ENCODE measurements around the gene SHCBP1. TPM values are rescaled to one million over a fixed set of nuclear protein-coding genes. Genes with fewer than 3 reads are reported as not detected.

SHCBP1 gene
- total RNA-seq, 1 experiment from 2014 or later = 54.8 TPM

DNA sequence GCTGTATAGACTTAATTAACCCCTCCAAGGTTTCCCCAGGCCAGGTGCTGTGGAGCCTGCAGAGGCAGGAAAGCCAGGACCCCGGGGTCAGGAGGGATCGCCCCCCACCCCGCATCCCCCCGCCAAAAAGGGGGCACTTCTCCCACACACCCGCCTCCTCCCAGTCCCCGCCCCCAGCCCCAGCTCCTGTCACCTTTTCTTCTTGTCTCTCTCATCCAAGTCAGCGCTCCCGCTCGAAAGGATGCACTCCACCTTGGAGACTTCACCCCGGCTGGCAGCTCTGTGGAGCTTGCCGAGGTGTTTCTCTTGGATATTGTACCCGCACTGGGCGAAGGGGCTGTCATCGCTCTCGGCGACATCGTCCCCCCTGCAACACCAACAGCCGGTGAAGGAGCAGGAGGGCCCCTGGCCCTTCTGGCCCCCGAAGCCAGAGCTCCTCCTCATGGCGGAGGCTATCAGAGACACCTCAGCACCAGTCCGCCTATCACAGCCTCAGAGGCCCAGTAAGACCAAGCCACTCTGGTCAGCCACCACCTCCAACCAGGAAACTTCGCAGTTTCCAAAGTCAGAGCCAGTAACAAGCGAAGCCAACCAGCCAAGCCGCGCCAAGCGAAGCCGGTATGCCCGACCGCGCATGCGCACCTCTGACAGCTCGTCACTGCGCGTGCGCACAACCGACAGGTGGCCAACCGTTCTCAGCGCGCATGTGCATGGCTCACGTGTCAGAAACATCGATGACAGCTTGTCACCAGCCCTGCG lies 52.5 kb downstream of the SHCBP1 start:
- DNase-seq = no peak
- H3K9me3 Mint-ChIP-seq (ENCODE audit: low read depth, unreplicated experiment) = peaks cover 6% of the 10 kb centered on the region
- intact Hi-C loops (cut with micrococcal nuclease; ENCODE audit: unreplicated experiment) = no loop called here
- H3K36me3 Mint-ChIP-seq (ENCODE audit: insufficient read depth, unreplicated experiment) = no peaks in the 10 kb centered on the region
- H3K27me3 Mint-ChIP-seq (ENCODE audit: unreplicated experiment) = no peaks in the 10 kb centered on the region
- TF ChIP-seq, protein P1, sequence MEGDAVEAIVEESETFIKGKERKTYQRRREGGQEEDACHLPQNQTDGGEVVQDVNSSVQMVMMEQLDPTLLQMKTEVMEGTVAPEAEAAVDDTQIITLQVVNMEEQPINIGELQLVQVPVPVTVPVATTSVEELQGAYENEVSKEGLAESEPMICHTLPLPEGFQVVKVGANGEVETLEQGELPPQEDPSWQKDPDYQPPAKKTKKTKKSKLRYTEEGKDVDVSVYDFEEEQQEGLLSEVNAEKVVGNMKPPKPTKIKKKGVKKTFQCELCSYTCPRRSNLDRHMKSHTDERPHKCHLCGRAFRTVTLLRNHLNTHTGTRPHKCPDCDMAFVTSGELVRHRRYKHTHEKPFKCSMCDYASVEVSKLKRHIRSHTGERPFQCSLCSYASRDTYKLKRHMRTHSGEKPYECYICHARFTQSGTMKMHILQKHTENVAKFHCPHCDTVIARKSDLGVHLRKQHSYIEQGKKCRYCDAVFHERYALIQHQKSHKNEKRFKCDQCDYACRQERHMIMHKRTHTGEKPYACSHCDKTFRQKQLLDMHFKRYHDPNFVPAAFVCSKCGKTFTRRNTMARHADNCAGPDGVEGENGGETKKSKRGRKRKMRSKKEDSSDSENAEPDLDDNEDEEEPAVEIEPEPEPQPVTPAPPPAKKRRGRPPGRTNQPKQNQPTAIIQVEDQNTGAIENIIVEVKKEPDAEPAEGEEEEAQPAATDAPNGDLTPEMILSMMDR (IDR thresholded peaks at IDR 0.05; ENCODE audit: unreplicated experiment) = no peak
- no peak overlapping the region for H3K27ac Mint-ChIP-seq (ENCODE audit: unreplicated experiment)
- CTCF ChIA-PET = no interaction called here
- H3K4me3 Mint-ChIP-seq (ENCODE audit: low read depth, unreplicated experiment) = no peak overlapping the region
- H3K4me1 Mint-ChIP-seq (ENCODE audit: low read depth, unreplicated experiment) = no peaks in the 10 kb centered on the region
- no TSS peak for BruUV-seq (replicated peaks)

DNA sequence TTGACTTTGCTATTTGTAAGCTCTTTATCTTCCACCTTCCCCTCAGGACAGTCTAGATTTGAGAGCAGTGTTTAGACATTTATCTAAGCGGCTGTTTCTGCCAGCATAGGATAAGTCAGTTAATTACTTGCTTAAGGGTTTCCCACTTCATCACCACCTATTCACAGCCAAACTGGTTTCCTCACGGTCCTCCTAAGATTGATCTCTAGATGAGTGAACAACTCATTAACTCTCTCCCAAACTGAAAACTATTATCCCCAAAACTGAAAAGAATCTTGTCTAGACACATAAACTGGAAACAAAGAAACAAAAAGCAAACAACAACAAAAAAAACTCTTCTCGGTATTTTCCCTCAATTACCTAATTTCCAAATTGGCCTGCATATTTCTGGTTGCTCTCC lies 58.2 kb downstream of the SHCBP1 start:
- H3K27ac Mint-ChIP-seq (ENCODE audit: unreplicated experiment) = no peak overlapping the region

DNA sequence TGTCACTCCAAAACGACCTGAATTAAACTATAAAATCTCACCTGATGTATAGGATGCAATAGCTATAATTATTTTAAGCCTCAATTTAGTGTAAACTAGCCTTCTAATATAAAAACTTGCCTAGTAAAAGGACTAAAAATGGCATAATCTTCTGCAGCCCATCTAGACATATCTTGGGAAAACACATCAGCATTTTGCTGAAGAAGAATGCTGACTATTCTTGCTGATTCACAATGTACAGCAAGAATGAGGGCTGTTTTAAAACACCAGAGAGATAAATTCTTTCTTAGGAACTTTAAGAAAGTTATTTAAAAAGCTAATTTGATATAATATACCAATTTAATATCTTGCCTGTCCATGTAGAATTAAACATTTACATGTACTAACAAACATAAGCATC lies 63.2 kb downstream of the SHCBP1 start:
- Mint-ChIP-seq H3K4me3 (ENCODE audit: low read depth, unreplicated experiment) (no peak overlapping the region), H3K36me3 (ENCODE audit: insufficient read depth, unreplicated experiment) (no peaks in the 10 kb centered on the region), H3K27me3 (ENCODE audit: unreplicated experiment) (no peaks in the 10 kb centered on the region), H3K4me1 (ENCODE audit: low read depth, unreplicated experiment) (peaks cover 6% of the 10 kb centered on the region), H3K9me3 (ENCODE audit: low read depth, unreplicated experiment) (no peaks in the 10 kb centered on the region), H3K27ac (ENCODE audit: unreplicated experiment) (no peak overlapping the region)
- TF ChIP-seq, protein P1 (IDR thresholded peaks at IDR 0.05; ENCODE audit: unreplicated experiment) = no peak
- CTCF ChIA-PET = no interaction called here
- intact Hi-C loops (cut with micrococcal nuclease; ENCODE audit: unreplicated experiment) = no loop called here
- BruUV-seq (replicated peaks) = no TSS peak
- DNase-seq = no peak

More for the DNA sequence above, 58.2 kb downstream of the SHCBP1 start:
- BruUV-seq (replicated peaks) = no TSS peak
- intact Hi-C loops (cut with micrococcal nuclease; ENCODE audit: unreplicated experiment) = no loop called here
- Mint-ChIP-seq H3K4me1 (ENCODE audit: low read depth, unreplicated experiment) (no peaks in the 10 kb centered on the region), H3K27me3 (ENCODE audit: unreplicated experiment) (no peaks in the 10 kb centered on the region), H3K9me3 (ENCODE audit: low read depth, unreplicated experiment) (no peaks in the 10 kb centered on the region), H3K36me3 (ENCODE audit: insufficient read depth, unreplicated experiment) (no peaks in the 10 kb centered on the region), H3K4me3 (ENCODE audit: low read depth, unreplicated experiment) (no peak overlapping the region)
- CTCF ChIA-PET = interaction anchor here (0.6 kb wide), 1 partner anchor 17 kb away, joined by 4 read pairs; no protein-coding TSS in a partner anchor
- no peak for DNase-seq
- TF ChIP-seq, protein P1 (IDR thresholded peaks at IDR 0.05; ENCODE audit: unreplicated experiment) = no peak

DNA sequence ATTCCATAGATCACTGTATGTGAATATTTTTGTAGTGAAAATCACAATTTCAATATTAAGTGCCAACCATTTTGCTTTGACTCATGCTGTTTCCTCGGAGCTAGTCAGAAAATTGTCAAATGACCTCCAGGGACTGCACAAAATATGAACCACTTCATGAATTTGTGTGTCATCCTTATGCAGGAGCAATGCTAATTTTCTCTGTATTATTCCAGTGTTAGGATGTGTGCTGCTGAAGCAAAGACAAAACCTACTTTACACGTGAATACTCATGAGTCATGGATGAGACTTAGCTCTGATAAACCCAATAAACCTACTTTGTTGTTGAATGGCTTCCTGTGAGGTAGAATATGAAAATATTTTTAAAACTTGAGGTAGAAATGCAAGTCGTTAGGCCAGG lies 65.2 kb downstream of the SHCBP1 start:
- H3K4me3 Mint-ChIP-seq (ENCODE audit: low read depth, unreplicated experiment) = no peak overlapping the region
- H3K36me3 Mint-ChIP-seq (ENCODE audit: insufficient read depth, unreplicated experiment) = no peaks in the 10 kb centered on the region
- peaks cover 6% of the 10 kb centered on the region for H3K4me1 Mint-ChIP-seq (ENCODE audit: low read depth, unreplicated experiment)
- no peak overlapping the region for H3K27ac Mint-ChIP-seq (ENCODE audit: unreplicated experiment)
- H3K9me3 Mint-ChIP-seq (ENCODE audit: low read depth, unreplicated experiment) = no peaks in the 10 kb centered on the region
- CTCF ChIA-PET = interaction anchor here (1.0 kb wide), 1 partner anchor 21 kb away, joined by 3 read pairs; no protein-coding TSS in a partner anchor
- TF ChIP-seq, protein P1 (IDR thresholded peaks at IDR 0.05; ENCODE audit: unreplicated experiment) = no peak
- intact Hi-C loops (cut with micrococcal nuclease; ENCODE audit: unreplicated experiment) = no loop called here
- H3K27me3 Mint-ChIP-seq (ENCODE audit: unreplicated experiment) = peaks cover under 1% of the 10 kb centered on the region
- no peak for DNase-seq
- BruUV-seq (replicated peaks) = no TSS peak

Measured in Calu3 (cell line).